GM18505 (cell line): Measurements from ENCODE around the gene DMP1.
"Not testable (repeated sequence)": the region's sequence is repeated elsewhere in the genome, so short reads cannot be mapped to it uniquely, and the experiment has no call there.

Experiments
- ATAC-seq: cut with Tn5 transposase; IDR thresholded peaks from one replicate; pipeline ENCODE4 v1.9.1; 2021; ENCODE audit not compliant: unreplicated experiment
- POLR2A ChIP-seq: IDR thresholded peaks from 4 replicates; pipeline ENCODE4 v1.6.1; 2011; ENCODE audit warnings: borderline replicate concordance; ENCODE audit not compliant: insufficient read depth, insufficient read length; ENCODE audit errors: extremely low read depth

Gene DMP1

DNA sequence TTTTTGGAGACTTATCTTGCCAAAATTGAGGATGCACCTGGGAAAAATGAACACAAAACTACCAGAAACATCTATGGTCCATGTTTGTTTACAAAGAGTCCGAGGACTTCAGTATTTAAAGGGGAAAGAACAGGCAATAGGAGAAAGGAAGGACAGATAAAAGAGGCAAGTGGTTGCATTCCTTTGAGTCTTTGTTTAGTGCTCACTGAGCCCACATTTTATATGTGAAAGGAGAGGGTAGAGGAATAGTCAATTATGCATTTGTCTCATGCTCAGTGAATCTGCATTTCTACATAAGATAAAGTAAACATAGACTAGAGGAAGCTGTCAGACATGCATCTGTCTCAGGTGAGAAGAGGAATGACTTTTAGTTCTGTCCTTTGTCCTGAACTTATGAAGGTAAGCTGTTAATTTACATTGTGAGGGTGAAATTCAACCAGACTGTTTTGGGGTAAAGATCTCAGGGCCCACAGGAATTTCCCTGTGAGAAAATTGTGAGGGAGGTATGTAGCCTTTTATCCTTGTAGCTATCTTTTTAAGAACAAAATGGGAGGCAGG is 4.5 kb downstream of the DMP1 start:
- TF ChIP-seq POLR2A, result no peak
- no peak for ATAC-seq

DNA sequence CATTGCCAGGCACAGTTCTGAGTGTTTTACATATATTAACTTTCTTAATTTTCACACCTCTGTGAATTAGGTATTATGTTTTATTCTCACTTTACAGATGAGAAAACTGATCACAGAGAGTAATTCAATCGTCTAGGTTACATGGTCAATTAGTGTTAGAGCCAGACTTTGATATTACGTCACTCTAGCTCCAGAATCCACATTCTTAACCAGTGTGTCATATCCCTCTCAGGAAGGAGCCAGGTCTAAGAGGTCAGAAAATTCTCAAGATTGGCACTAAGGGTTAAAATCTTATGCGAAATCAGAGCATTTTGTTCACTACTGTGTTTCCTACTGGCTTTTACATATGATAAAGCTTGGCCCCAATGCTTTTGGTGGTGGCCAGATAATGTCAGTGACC is 7.4 kb downstream of the DMP1 start:
- ATAC-seq, result no peak
- no peak for TF ChIP-seq POLR2A

DNA sequence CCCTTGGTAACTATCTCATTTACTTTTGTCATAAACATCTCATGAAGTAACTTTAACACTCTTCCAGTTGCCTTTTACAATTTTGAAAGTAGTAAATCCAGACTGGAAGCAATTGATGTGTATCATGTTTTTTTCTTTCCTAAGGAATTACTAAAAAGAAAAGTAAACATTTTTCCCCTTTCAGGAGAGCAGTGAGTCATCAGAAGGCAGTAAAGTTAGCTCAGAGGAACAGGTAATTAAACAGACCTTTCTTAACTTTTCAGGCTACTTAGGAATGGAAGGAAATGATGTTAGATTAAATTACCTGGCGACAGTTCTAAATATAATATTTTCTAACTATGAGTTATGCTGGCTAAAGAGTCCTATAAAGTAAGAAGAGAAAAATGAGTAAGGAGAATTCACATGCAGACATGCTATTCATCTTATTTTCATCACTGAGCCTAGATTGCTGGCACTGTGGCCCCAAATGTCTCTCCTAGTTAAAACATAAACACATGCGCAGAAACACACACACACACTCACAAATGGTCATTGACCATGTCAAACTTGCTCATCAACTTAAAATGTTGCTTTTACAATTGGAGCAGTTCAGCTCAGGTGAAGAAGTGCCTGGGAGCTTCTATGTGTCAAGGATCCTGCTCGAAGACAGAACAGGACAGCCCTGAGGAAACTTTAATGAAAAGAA is 9.3 kb downstream of the DMP1 start:
- no peak for TF ChIP-seq POLR2A
- ATAC-seq, result no peak

- TF ChIP-seq POLR2A, result no peak
- no peak for ATAC-seq
Measured at GRCh38 chr4:87662871-87663270, 12.8 kb downstream of the DMP1 start.

GRCh38 chr4:87669373-87669772 is 19.3 kb downstream of the DMP1 start:
- TF ChIP-seq POLR2A, result no peak
- no peak for ATAC-seq

GRCh38 chr4:87677731-87678130 is 27.7 kb downstream of the DMP1 start:
- peak; percentile 62 for ATAC-seq
- TF ChIP-seq POLR2A, result no peak

- ATAC-seq, result no peak
Measured at GRCh38 chr4:87679449-87680169, 29.5 kb downstream of the DMP1 start.

DNA sequence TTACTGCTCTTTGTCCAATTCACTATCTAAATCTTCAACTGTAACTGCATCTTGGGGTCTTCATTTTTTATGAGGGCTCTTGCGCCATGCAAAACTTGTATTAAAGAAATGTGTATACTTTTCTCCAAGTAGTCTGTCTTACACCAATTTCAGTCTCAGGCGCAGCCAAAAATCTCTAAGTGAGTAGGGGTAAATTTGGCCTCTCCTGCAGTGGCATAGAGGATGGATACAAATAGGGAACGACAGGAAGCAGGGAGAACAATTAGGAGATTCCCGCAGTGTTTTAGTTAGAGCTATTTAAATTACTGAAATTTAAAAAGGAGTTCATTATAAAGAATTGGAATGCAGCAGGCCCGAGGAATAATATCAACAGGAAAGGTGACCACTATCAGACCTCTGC is 30.2 kb downstream of the DMP1 start:
- no peak for TF ChIP-seq POLR2A

More at GRCh38 chr4:87679449-87680169, 29.5 kb downstream of the DMP1 start:
- no peak for TF ChIP-seq POLR2A

GRCh38 chr4:87688316-87688715 is 38.2 kb downstream of the DMP1 start:
- no peak for TF ChIP-seq POLR2A
- ATAC-seq, result no peak

More for the DNA sequence above, 30.2 kb downstream of the DMP1 start:
- ATAC-seq, result no peak

DNA sequence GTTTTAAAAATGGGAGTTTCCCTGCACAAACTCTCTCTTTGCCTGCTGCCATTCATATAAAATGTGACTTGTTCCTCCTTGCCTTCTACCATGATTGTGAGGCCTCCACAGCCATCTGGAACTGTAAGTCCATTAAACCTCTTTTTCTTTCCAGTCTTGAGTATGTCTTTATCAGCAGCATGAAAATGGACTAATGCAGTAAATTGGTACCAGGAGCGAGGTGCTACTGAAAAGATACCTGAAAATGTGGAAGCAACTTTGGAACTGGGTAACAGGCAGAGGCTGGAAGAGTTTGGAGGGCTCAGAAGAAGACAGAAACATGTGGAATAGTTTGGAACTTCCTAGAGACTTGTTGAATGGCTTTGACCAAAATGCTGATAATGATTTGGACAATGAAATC is 40.9 kb downstream of the DMP1 start:
- not testable (repeated sequence) for ATAC-seq

DNA sequence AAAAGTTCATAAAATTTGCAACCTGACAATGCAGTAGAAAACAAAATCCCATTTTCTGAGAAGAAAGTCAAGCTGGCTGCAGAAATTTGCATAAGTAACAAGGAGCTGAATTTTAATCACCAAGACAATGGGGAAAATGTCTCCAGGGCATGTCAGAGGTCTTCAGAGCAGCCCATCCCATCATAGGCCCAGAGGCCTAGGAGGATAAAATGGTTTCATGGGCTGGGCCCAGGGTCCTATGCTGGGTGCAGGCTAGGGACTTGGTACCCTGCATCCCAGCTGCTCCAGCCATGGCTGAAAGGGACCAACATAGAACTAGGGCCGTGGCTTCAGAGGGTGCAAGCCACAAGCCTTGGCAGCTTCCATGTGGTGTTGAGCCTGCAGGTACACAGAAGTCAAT is 42.0 kb downstream of the DMP1 start:
- ATAC-seq, result not testable (repeated sequence)

DNA sequence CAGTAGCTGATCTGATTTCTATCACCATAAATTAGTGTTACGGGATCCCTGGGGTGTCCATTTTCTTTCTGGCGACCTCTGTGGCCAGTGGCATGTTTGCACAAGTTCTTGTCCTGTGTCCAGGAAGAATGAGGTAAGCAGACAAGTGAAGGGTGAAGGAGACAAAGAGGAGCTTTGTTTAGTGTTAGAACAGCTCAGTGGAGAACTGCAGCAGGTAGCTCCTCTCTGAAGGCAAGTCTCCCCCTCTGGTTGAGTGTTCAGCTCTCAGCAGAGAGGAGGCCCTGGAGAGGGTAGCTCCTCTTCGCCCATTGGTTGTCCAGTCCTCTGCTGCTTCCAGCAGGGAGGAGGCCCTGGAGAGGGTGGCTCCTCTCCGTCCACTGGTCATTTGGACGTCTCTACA is 47.2 kb downstream of the DMP1 start:
- TF ChIP-seq POLR2A, result no peak
- ATAC-seq, result no peak

GRCh38 chr4:87697945-87698344 is 47.9 kb downstream of the DMP1 start:
- no peak for TF ChIP-seq POLR2A
- no peak for ATAC-seq

- ATAC-seq, result no peak
Measured at GRCh38 chr4:87698394-87698793, 48.3 kb downstream of the DMP1 start.

More at GRCh38 chr4:87698394-87698793, 48.3 kb downstream of the DMP1 start:
- no peak for TF ChIP-seq POLR2A
